T47D (cell line): ENCODE measurements around the gene SH2B3.

ENCODE experiments used
- DNase-seq, 2 experiments: peaks; one replicate each; pipeline versions ENCODE4 v3.0.0 to v3.0.0-alpha.2; 2011 to 2012; ENCODE audit warnings: low read depth in 1 of 2, low spot score in 1 of 2
- JUND ChIP-seq: IDR thresholded peaks from 2 replicates; pipeline ENCODE4 v1.6.1; 2012; ENCODE audit warnings: low read depth
- in situ Hi-C: cut with HindIII; loops from 2 replicates; pipeline ENCODE4 v1.10.0; 2016; ENCODE audit warnings: low sequenced_read_pairs, low pct_unique_long_range_greater_than_20kb

The SH2B3 gene

GRCh38 chr12:111407377-111408115 lies 1.8 kb downstream of the SH2B3 start:
- no peak for DNase-seq
- no peak for TF ChIP-seq JUND
- in situ Hi-C loops = no loop called here

GRCh38 chr12:111408116-111408440 lies 2.4 kb downstream of the SH2B3 start:
- in situ Hi-C loops = no loop called here
- DNase-seq = no peak
- no peak for TF ChIP-seq JUND

GRCh38 chr12:111408686-111409402 lies 3.1 kb downstream of the SH2B3 start:
- TF ChIP-seq JUND = no peak
- in situ Hi-C loops = no loop called here

GRCh38 chr12:111409403-111409779 lies 3.7 kb downstream of the SH2B3 start:
- TF ChIP-seq JUND = no peak
- in situ Hi-C loops = no loop called here
- no peak for DNase-seq

More at GRCh38 chr12:111408686-111409402, 3.1 kb downstream of the SH2B3 start:
- DNase-seq = no peak

- no peak for DNase-seq
- in situ Hi-C loops = no loop called here
- no peak for TF ChIP-seq JUND
Measured at GRCh38 chr12:111409780-111410430, 4.2 kb downstream of the SH2B3 start.

- in situ Hi-C loops = no loop called here
- no peak for TF ChIP-seq JUND
- DNase-seq = no peak
Measured at GRCh38 chr12:111410431-111411184, 4.9 kb downstream of the SH2B3 start.

- no peak for DNase-seq
- in situ Hi-C loops = no loop called here
- no peak for TF ChIP-seq JUND
Measured at GRCh38 chr12:111411185-111411764, 5.6 kb downstream of the SH2B3 start.

- DNase-seq = no peak
- in situ Hi-C loops = no loop called here
- TF ChIP-seq JUND = no peak
Measured at GRCh38 chr12:111412007-111412829, 6.5 kb downstream of the SH2B3 start.

GRCh38 chr12:111412830-111413441 lies 7.2 kb downstream of the SH2B3 start:
- in situ Hi-C loops = no loop called here
- no peak for DNase-seq
- no peak for TF ChIP-seq JUND

- in situ Hi-C loops = no loop called here
- no peak for DNase-seq
- TF ChIP-seq JUND = no peak
Measured at GRCh38 chr12:111413442-111414086, 7.8 kb downstream of the SH2B3 start.

GRCh38 chr12:111414711-111415252 lies 9.1 kb downstream of the SH2B3 start:
- DNase-seq = no peak
- TF ChIP-seq JUND = no peak
- in situ Hi-C loops = no loop called here
